Gastroesophageal sphincter (tissue), 3 donors: Measurements from ENCODE around the gene SMIM15.

Experiments
- CTCF ChIP-seq, 4 experiments: fragments of 200-600 bp in 2 of 4; fragments of 450-650 bp in 2 of 4; sonication (generic) in 1 of 4; IDR thresholded peaks; one replicate each; pipeline ENCODE4 v1.5.1; 2017 to 2019; ENCODE audit warnings: antibody characterized with exemption in 4 of 4, mild to moderate bottlenecking in 2 of 4, moderate library complexity in 2 of 4
- POLR2A ChIP-seq, 2 donors: fragments of 450-650 bp; IDR thresholded peaks; one replicate each; pipeline ENCODE4 v1.6.1; 2017; ENCODE audit warnings: antibody characterized with exemption in 2 of 2, mild to moderate bottlenecking in 2 of 2, moderate library complexity in 1 of 2

- TF ChIP-seq CTCF (IDR thresholded peaks at IDR 0.05), result no peak
- TF ChIP-seq POLR2A (IDR thresholded peaks at IDR 0.05), result no peak
Observed at GRCh38 chr5:61183538-61183937, 21.3 kb upstream of the SMIM15 start.
